GM18867 (cell line): ENCODE measurements around the gene BDKRB1.

Experiments used
- ATAC-seq: cut with Tn5 transposase; IDR thresholded peaks from one replicate; pipeline ENCODE4 v1.9.1; 2021; ENCODE audit warnings: mild to moderate bottlenecking, moderate library complexity; ENCODE audit not compliant: unreplicated experiment

Gene BDKRB1

GRCh38 chr14:96255501-96256366, at the start of gene BDKRB1:
Gene BDKRB1, plus strand, starts transcription at chr14:96256210. Its CDS starts 7,473 bp downstream, at chr14:96263683.
- ATAC-seq, result no peak

GRCh38 chr14:96206461-96206860, 49.5 kb upstream of the BDKRB1 start:
- no peak for ATAC-seq

GRCh38 chr14:96207686-96208085, 48.3 kb upstream of the BDKRB1 start:
- ATAC-seq, result no peak

DNA sequence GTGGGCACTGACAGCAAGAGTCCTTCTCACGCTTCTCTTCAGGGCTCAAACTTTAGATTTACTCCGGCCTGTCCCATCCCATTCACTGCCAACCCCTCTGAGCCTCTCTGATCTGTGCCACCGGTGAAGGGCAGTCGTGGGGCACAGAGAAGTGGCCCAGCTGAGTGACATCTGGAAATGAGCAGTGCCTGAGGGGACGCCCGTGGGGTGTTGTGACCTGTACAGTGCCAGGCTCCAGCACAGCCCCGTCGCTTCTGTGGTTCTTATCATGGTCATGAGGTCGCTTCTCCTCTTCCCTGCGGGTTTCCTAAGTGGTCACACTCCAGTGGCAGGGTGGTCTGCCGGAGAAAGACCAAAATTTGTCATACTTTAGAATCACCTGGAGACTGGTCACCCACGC, 47.3 kb upstream of the BDKRB1 start:
- no peak for ATAC-seq

- no peak for ATAC-seq
These were observed 43.9 kb upstream of the BDKRB1 start for GRCh38 chr14:96212140-96212539.

DNA sequence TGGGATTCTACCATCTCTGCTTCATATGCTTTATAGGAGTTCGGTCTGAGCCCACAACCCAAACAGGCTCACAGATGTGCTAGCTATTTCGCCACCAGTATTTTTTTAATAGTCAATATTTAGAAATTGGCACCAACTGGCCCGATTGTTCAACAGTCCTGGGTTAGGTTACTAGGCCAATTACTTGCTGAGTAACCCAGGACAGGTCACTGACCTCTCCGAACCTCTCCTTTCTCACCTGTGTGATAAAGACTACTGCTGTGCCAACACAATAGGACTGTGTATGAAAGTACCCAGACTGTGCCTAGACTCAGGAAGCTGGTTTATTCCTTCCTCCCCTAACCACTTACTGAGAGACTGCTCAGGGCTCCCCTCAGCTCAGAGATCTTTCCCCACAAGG, 43.1 kb upstream of the BDKRB1 start:
- ATAC-seq, result no peak

- ATAC-seq, result no peak
These were observed 42.0 kb upstream of the BDKRB1 start for GRCh38 chr14:96213871-96214465.

DNA sequence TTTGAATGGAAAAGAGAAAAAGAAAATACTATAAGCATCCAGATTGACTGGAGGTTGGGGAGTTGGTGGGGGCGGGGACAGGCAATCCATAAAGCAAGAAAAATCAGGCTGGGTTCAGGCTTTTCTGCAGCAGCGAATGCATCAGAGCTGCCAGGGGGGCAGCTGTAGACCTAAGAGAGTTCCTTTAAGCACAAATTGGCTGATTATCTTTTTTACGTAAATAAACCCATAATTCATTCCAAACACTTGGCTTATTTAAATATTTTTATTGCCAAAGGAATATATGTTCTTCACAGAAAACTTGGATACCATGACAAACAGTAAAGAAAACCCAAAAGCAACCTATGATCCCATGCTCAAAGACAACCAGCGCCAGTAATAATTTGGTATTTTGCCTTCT, 41.2 kb upstream of the BDKRB1 start:
- ATAC-seq, result no peak

GRCh38 chr14:96215452-96216244, 40.4 kb upstream of the BDKRB1 start:
- ATAC-seq, result no peak

DNA sequence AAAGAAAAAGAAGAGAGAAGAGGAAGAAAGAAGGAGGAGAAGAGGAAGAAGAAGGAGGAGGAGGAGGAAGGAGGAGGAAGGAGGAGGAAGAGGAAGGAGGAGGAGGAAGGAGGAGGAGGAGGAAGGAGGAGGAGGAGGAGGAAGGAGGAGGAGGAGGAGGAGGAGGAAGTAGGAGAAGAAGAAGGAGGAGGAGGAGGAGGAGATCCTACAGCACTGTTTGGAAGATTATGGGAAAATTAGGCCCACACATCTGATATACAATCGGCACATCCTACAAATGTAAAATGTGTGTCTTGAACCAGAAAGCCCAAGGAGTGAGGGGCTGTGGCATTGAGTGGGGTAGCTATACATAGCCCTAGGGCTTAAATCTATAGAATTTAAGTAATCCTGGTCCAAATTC, 39.4 kb upstream of the BDKRB1 start:
- ATAC-seq, result no peak

DNA sequence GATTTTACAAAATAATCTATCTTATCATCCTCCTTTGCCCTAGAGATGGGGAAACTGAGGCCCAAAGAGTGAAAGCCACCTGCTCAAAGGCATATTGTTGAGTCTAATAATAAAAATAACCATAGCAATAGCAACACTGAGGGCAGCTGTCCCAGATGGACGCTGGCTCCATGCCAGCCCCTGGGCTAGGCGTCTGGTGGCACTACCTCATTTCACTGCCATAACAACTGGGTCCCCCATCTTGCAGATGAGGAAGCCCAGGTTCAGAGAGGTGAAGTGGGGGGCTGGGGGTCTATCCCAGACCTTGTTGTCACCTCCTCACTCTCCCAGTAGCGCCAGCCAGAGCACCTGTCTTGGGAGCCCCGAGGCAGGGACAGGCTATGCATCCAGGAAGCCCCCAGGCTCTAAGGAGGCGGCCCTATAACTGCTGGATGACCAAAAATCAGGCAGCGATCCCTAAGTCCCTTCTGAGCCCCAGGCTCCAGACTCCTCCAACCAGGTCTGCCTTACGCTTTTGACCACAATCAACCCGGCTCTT, 38.6 kb upstream of the BDKRB1 start:
- ATAC-seq, result no peak

- ATAC-seq, result no peak
These were observed 34.8 kb upstream of the BDKRB1 start for GRCh38 chr14:96221109-96221650.

GRCh38 chr14:96221841-96222240, 34.2 kb upstream of the BDKRB1 start:
- no peak for ATAC-seq

GRCh38 chr14:96224480-96225096, 31.4 kb upstream of the BDKRB1 start:
- no peak for ATAC-seq

DNA sequence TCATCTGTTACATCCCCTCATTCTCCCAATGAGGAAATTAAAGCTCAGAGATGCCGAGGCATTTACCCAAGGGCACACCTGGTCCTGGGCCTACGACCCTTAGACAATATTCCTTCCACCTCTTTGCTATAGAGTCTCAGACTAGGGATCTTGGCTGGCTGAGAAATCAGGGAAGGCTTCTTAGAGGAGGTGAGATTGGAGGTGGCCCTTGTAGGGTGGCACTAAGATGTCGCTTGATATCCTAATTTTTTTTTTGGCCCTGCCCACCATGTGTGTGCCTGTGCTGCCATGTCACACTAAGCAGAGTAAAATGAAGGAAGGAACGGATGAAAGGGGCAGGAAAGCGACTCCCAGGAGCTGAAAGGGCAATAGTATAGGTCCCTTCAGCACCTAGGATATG, 30.8 kb upstream of the BDKRB1 start:
- no peak for ATAC-seq

- no peak for ATAC-seq
These were observed 30.3 kb upstream of the BDKRB1 start for GRCh38 chr14:96225745-96226151.

DNA sequence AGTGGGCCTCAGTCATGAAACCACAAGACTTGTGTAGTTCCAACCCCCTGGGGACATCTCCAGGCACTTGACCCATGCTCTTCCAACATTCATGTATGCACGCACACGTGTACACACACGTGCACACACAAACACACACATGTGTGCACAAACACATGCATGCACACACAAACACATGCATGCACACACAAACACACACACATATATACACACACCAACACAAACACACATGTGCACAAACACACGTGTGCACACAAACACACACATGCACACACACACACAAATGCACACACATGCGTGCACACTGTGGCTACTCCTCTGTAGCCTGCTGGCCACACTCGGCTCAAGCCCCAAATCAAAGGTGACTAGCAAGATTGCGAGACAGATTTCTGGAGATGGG, 28.6 kb upstream of the BDKRB1 start:
- no peak for ATAC-seq

DNA sequence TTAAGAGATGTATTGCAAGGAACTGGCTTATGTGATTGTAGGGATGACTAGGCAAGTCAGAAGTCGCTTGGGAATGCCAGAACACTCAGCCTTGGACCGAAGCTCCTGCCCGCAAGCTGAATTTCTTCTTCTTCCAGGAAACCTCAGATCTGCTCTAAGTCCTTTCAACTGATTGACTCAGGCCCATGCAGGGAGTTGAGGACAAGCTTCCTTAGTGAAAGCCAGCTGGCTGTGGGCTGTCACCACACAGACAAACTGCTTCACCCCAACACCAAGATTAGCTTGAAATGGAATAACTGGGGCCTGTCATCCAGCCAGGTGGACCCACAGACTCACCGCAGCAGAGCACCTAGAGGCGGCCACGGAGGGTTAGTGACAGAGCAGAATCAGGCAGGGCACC, 26.7 kb upstream of the BDKRB1 start:
- ATAC-seq, result no peak

DNA sequence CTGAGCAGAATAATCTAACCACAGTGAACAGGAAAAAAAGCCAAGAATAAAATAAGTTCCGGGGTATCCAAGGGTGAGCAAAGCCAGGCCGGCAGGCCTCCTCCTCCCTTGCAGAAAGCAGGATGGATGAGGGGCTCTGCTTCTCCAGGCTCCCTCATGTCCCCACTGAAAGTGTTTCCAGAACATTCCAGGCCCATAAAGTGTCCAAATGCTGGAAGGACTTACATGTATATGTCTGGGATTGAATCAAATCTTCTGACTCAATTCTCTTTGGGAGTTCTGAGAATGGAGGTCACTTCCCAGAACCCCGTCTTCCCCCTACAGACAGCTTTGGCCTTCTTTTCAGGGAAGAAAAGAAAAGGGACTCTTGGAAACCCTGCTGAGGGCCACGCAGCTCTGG, 25.0 kb upstream of the BDKRB1 start:
- no peak for ATAC-seq

DNA sequence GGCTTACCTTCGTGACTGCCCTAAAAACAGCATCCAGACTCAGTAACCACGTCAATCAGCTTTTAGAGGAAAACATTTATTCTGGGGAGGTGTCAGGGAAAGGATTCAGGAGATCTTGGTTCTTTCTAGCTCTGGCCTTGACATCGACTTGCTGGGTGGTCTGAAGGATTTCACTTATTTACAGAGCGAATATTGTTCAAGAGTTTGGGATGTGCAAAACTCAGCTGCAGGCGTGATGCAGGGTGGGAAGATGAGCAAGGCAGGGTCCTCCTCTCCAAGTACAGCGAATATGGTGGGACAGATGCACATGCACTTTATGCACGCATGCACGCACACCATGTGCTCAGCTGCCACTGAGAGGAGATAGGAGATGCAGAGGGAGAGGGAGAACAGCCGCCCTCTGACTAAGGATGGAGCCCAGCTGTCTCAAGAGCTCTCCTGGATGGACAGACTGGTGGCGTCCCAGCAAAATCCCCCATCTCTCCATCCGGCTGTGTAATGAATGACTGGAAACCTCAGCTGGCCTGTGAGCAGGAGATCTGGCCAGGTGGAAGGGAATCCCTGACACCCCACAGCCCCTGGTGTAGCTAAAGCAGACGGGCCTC, 24.4 kb upstream of the BDKRB1 start:
- no peak for ATAC-seq
